GM21390 (cell line): ENCODE data around the gene NKD2.

Experiments
- ATAC-seq: cut with Tn5 transposase; IDR thresholded peaks from one replicate; pipeline ENCODE4 v1.9.1; 2021; ENCODE audit not compliant: unreplicated experiment

The NKD2 gene

GRCh38 chr5:978054-978453 lies 30.5 kb upstream of the NKD2 start:
- no peak for ATAC-seq

GRCh38 chr5:978693-979092 lies 29.9 kb upstream of the NKD2 start:
- no peak for ATAC-seq

GRCh38 chr5:979100-979817 lies 29.3 kb upstream of the NKD2 start:
- ATAC-seq, result no peak

- ATAC-seq, result no peak
These were observed 28.5 kb upstream of the NKD2 start for GRCh38 chr5:980001-980588.

- no peak for ATAC-seq
These were observed 27.6 kb upstream of the NKD2 start for GRCh38 chr5:980966-981365.

- ATAC-seq, result no peak
These were observed 27.1 kb upstream of the NKD2 start for GRCh38 chr5:981456-981855.

GRCh38 chr5:982377-983237 lies 26.0 kb upstream of the NKD2 start:
- ATAC-seq, result no peak

GRCh38 chr5:983238-983524 lies 25.4 kb upstream of the NKD2 start:
- ATAC-seq, result no peak

- no peak for ATAC-seq
These were observed 25.0 kb upstream of the NKD2 start for GRCh38 chr5:983568-983967.

- ATAC-seq, result no peak
These were observed 23.8 kb upstream of the NKD2 start for GRCh38 chr5:984774-985173.

GRCh38 chr5:987761-988160 lies 20.8 kb upstream of the NKD2 start:
- ATAC-seq, result no peak

- ATAC-seq, result no peak
These were observed 20.3 kb upstream of the NKD2 start for GRCh38 chr5:988322-988721.

GRCh38 chr5:989961-990530 lies 18.6 kb upstream of the NKD2 start:
- no peak for ATAC-seq

- no peak for ATAC-seq
These were observed 16.9 kb upstream of the NKD2 start for GRCh38 chr5:991472-992267.

GRCh38 chr5:994272-994607 lies 14.4 kb upstream of the NKD2 start:
- no peak for ATAC-seq

GRCh38 chr5:994821-995220 lies 13.8 kb upstream of the NKD2 start:
- ATAC-seq, result no peak

GRCh38 chr5:995318-995717 lies 13.3 kb upstream of the NKD2 start:
- ATAC-seq, result no peak

- no peak for ATAC-seq
These were observed 11.6 kb upstream of the NKD2 start for GRCh38 chr5:997001-997474.

GRCh38 chr5:997711-998110 lies 10.9 kb upstream of the NKD2 start:
- ATAC-seq, result no peak

- ATAC-seq, result no peak
These were observed 10.2 kb upstream of the NKD2 start for GRCh38 chr5:998246-999031.
